ENCODE data around the gene SDR39U1.

GRCh38 chr14:24398293-24398652 is 44.3 kb downstream of the SDR39U1 start:
- no peak for TF ChIP-seq CTCF (IDR thresholded peaks at IDR 0.05)
- no peak for TF ChIP-seq POLR2A (IDR thresholded peaks at IDR 0.05)

Measured in uterus (tissue), 2 donors.